ENCODE results near the gene PPM1J.
"Not testable (repeated sequence)": the region's sequence is repeated elsewhere in the genome, so short reads cannot be mapped to it uniquely, and the experiment has no call there.

PPM1J gene
- 0.05 to 0.83 reads per million in 2 donors for total RNA-seq

- peak; percentile 91 for DNase-seq
Measured at GRCh38 chr1:112715264-112716053, at the start of gene PPM1J. PPM1J (minus strand) TSS chr1:112715332; CDS start chr1:112715301, 31 bp downstream.

GRCh38 chr1:112762541-112763500, 47.7 kb upstream of the PPM1J start:
- DNase-seq: no peak

GRCh38 chr1:112761714-112762480, 46.8 kb upstream of the PPM1J start:
- DNase-seq: no peak

- no peak for DNase-seq
Measured at GRCh38 chr1:112759228-112759627, 44.1 kb upstream of the PPM1J start.

GRCh38 chr1:112754116-112754628, 39.0 kb upstream of the PPM1J start:
- DNase-seq: no peak

GRCh38 chr1:112748396-112748795, 33.3 kb upstream of the PPM1J start:
- no peak for DNase-seq

GRCh38 chr1:112744009-112744578, 29.0 kb upstream of the PPM1J start:
- DNase-seq: no peak

- DNase-seq: no peak
Measured at GRCh38 chr1:112743174-112744008, 28.3 kb upstream of the PPM1J start.

- DNase-seq: no peak
Measured at GRCh38 chr1:112737573-112737972, 22.4 kb upstream of the PPM1J start.

- no peak for DNase-seq
Measured at GRCh38 chr1:112735752-112736151, 20.6 kb upstream of the PPM1J start.

GRCh38 chr1:112731451-112731850, 16.3 kb upstream of the PPM1J start:
- DNase-seq: no peak

- no peak for DNase-seq
Measured at GRCh38 chr1:112729909-112730308, 14.8 kb upstream of the PPM1J start.

- DNase-seq: not testable (repeated sequence)
Measured at GRCh38 chr1:112729011-112729410, 13.9 kb upstream of the PPM1J start.

- DNase-seq: not testable (repeated sequence)
Measured at GRCh38 chr1:112728306-112728971, 13.3 kb upstream of the PPM1J start.

GRCh38 chr1:112727716-112728115, 12.6 kb upstream of the PPM1J start:
- DNase-seq: no peak

GRCh38 chr1:112724240-112724639, 9.1 kb upstream of the PPM1J start:
- DNase-seq: not testable (repeated sequence)

GRCh38 chr1:112723511-112723839, 8.3 kb upstream of the PPM1J start:
- DNase-seq: no peak

GRCh38 chr1:112722601-112723510, 7.7 kb upstream of the PPM1J start:
- DNase-seq: no peak

- no peak for DNase-seq
Measured at GRCh38 chr1:112721966-112722524, 6.9 kb upstream of the PPM1J start.

All from activated gamma-delta T cell (primary cell).